Liver (tissue), 9 donors: ENCODE results near the gene VWDE. TPM values are rescaled to one million over a fixed set of nuclear protein-coding genes. Genes with fewer than 3 reads are reported as not detected.

Experiments used
- DNase-seq: peaks from one replicate; pipeline ENCODE4 v3.0.0-alpha.2; 2017; ENCODE audit warnings: low spot score
- H3K27ac ChIP-seq, 2 donors: one replicate each; pipeline ENCODE4 v1.7.0; 2013; ENCODE audit warnings: inconsistent platforms in 2 of 2, low read length in 2 of 2, control low read depth in 1 of 2, low read depth in 1 of 2, mild to moderate bottlenecking in 1 of 2
- H3K27me3 ChIP-seq, 4 donors: one replicate each; pipeline versions ENCODE4 v1.6.1 to v1.7.0; 2013; ENCODE audit warnings: low read length in 3 of 4, inconsistent platforms in 1 of 4, mild to moderate bottlenecking in 1 of 4, moderate library complexity in 1 of 4; ENCODE audit not compliant: control insufficient read depth in 4 of 4, insufficient read depth in 4 of 4
- H3K36me3 ChIP-seq, 4 donors: one replicate each; pipeline versions ENCODE4 v1.6.1 to v1.7.0; 2013; ENCODE audit warnings: low read length in 3 of 4, mild to moderate bottlenecking in 3 of 4, low read depth in 1 of 4, moderate library complexity in 1 of 4; ENCODE audit not compliant: control insufficient read depth in 4 of 4, insufficient read depth in 3 of 4
- H3K4me1 ChIP-seq, 4 donors: one replicate each; pipeline versions ENCODE4 v1.6.1 to v1.7.0; 2013; ENCODE audit warnings: low read length in 3 of 4, mild to moderate bottlenecking in 3 of 4, moderate library complexity in 1 of 4; ENCODE audit not compliant: control insufficient read depth in 4 of 4, insufficient read depth in 4 of 4
- H3K4me3 ChIP-seq, 3 donors: one replicate each; pipeline versions ENCODE4 v1.6.1 to v1.7.0; 2013; ENCODE audit warnings: low read length in 3 of 3, control low read depth in 1 of 3, low read depth in 1 of 3, mild to moderate bottlenecking in 1 of 3
- H3K9ac ChIP-seq, 2 donors: one replicate each; pipeline ENCODE4 v1.7.0; 2013; ENCODE audit warnings: low read length in 2 of 2, mild to moderate bottlenecking in 2 of 2, moderate library complexity in 2 of 2, control low read depth in 1 of 2, low read depth in 1 of 2
- H3K9me3 ChIP-seq, 4 donors: one replicate each; pipeline versions ENCODE4 v1.6.1 to v1.7.0; 2013; ENCODE audit warnings: low read length in 3 of 4; ENCODE audit not compliant: control insufficient read depth in 4 of 4
- EGR1 ChIP-seq, 2 donors: IDR thresholded peaks; 2 replicates each; pipeline ENCODE4 v1.6.1; 2016 to 2018; ENCODE audit warnings: antibody characterized with exemption in 2 of 2, low read depth in 2 of 2
- GABPA ChIP-seq, 2 donors: IDR thresholded peaks in 1 of 2; conservative IDR thresholded peaks in 1 of 2; 2 replicates each; pipeline ENCODE4 v1.6.1; 2016; ENCODE audit warnings: antibody characterized with exemption in 2 of 2, mild to moderate bottlenecking in 1 of 2, moderate library complexity in 1 of 2
- HNF4G ChIP-seq: IDR thresholded peaks from 2 replicates; pipeline ENCODE4 v1.6.1; 2016; ENCODE audit warnings: antibody characterized with exemption
- NR2F2 ChIP-seq: IDR thresholded peaks from 2 replicates; pipeline ENCODE4 v1.6.1; 2016; ENCODE audit warnings: antibody characterized with exemption
- RAD21 ChIP-seq, 2 donors: IDR thresholded peaks; 2 replicates each; pipeline ENCODE4 v1.6.1; 2016; ENCODE audit warnings: antibody characterized with exemption in 2 of 2, mild to moderate bottlenecking in 2 of 2
- RXRA ChIP-seq, 2 donors: IDR thresholded peaks; 2 replicates each; pipeline ENCODE4 v1.6.1; 2017 to 2018; ENCODE audit warnings: antibody characterized with exemption in 2 of 2, mild to moderate bottlenecking in 1 of 2
- SP1 ChIP-seq: IDR thresholded peaks from 2 replicates; pipeline ENCODE4 v1.6.1; 2018; ENCODE audit warnings: antibody characterized with exemption, mild to moderate bottlenecking
- TAF1 ChIP-seq: conservative IDR thresholded peaks from 2 replicates; pipeline ENCODE4 v1.6.1; 2016; ENCODE audit warnings: antibody characterized with exemption, mild to moderate bottlenecking
- WGBS: extraction: QIAGEN DNeasy Blood & Tissue Kit; methylation state at CpG from one replicate; pipeline ENCODE4 v1.1.7; 2013; 5-methylcytosine and 5-hydroxymethylcytosine counted together
- polyA plus RNA-seq, 2 donors: library from polyadenylated mRNA; stranded (reverse) in 1 of 2; unstranded in 1 of 2; fragments of 200-250 nt in 1 of 2; fragments of >200 nt in 1 of 2; fragmentation: Nextera tagmentation in 1 of 2; extraction: Ambion mirVana in 1 of 2; gene quantifications; one replicate each; pipeline versions ENCODE4 v1.2.1 to v1.2.3, GENCODE V29; 2013 to 2015
- total RNA-seq, 2 donors: library from RNA; depleted of rRNA; stranded (reverse); fragments of >200 nt; gene quantifications; one replicate each; pipeline ENCODE4 v1.2.3, GENCODE V29; 2014
- TF ChIP-seq, protein P1 (sequence below): IDR thresholded peaks from 2 replicates; pipeline ENCODE4 v1.6.1; 2016; ENCODE audit warnings: antibody characterized with exemption
- donor health status: healthy.
- donor health status: healthy.
- donor health status: healthy.
- donor health status: healthy.
- donor health status: healthy.

VWDE gene
- total and polyA plus RNA-seq, 4 donors: 0.05 to 0.59 (median 0.12) TPM

GRCh38 chr7:12423355-12423996 is 19.8 kb upstream of the VWDE start:
- no peaks in the 10 kb centered on the region for H3K9me3 ChIP-seq
- no peaks in the 10 kb centered on the region for H3K27me3 ChIP-seq
- H3K4me1 ChIP-seq: no peaks in the 10 kb centered on the region
- H3K36me3 ChIP-seq: no peaks in the 10 kb centered on the region
- WGBS: 63% methylated on average over 8 of the region's 8 CpGs
- no peak overlapping the region for H3K9ac ChIP-seq
- TF ChIP-seq SP1 (no peak), HNF4G (no peak), NR2F2 (no peak), GABPA (IDR thresholded peaks at IDR 0.05 in 1 of 2, conservative IDR thresholded peaks at IDR 0.05 in 1 of 2) (no peak), TAF1 (no peak)
- no peak for DNase-seq
- H3K4me3 ChIP-seq: no peak overlapping the region
- H3K27ac ChIP-seq: no peak overlapping the region

DNA sequence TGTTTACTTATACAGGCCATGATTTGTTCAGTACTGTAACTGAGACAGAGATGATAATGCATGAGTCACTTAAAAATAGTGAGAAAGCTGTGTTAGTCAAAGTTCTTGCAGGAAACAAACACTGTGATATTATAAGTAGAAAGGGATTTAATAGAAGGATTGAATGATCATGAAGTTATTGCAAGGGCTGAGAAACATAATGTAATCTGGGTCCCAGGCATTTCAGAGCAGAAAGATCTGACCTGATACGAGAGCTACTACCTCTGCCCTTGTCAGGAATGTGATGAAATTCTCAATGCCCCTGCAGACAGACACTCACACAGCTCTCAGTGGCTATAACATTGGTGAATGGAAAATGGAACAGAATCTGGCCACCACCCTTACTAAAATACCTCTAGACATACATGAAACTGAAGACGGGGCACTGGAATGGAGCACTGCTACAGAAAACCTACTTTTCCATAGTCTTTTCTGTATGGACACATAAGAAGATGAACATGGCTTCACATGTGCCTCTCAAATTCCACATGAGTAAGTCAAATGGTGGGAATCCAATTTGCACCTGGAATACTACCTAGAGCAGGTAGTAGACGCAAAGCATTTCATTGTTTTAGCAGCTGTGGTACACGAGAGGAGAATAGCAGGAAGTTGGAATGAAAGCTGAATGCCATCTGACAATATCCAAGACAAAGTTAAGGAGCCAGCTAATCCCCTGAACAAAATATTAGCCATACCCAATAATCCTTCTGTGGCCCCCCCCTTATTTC is 19.1 kb upstream of the VWDE start:
- no peak for TF ChIP-seq TAF1
- Histone ChIP-seq H3K27ac (no peak overlapping the region), H3K9me3 (no peaks in the 10 kb centered on the region), H3K27me3 (no peaks in the 10 kb centered on the region), H3K4me3 (no peak overlapping the region), H3K36me3 (no peaks in the 10 kb centered on the region), H3K4me1 (no peaks in the 10 kb centered on the region), H3K9ac (no peak overlapping the region)
- 59% methylated on average over 4 of the region's 4 CpGs for WGBS
- no peak for DNase-seq

- Histone ChIP-seq H3K4me3 (no peak overlapping the region), H3K36me3 (no peaks in the 10 kb centered on the region), H3K27me3 (no peaks in the 10 kb centered on the region), H3K9me3 (no peaks in the 10 kb centered on the region), H3K27ac (no peak overlapping the region), H3K9ac (no peak overlapping the region), H3K4me1 (no peaks in the 10 kb centered on the region)
- DNase-seq: no peak
- TF ChIP-seq RAD21 (IDR thresholded peaks at IDR 0.05): no peak
- TF ChIP-seq EGR1 (IDR thresholded peaks at IDR 0.05; ENCODE audit: low read depth in 2 of 2): no peak
- no peak for TF ChIP-seq RXRA (IDR thresholded peaks at IDR 0.05)
- no peak for TF ChIP-seq GABPA (IDR thresholded peaks at IDR 0.05 in 1 of 2, conservative IDR thresholded peaks at IDR 0.05 in 1 of 2)
- TF ChIP-seq SP1: no peak
- TF ChIP-seq, protein P1, sequence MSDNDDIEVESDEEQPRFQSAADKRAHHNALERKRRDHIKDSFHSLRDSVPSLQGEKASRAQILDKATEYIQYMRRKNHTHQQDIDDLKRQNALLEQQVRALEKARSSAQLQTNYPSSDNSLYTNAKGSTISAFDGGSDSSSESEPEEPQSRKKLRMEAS: no peak
Measured at GRCh38 chr7:12418452-12418851, 14.8 kb upstream of the VWDE start.

DNA sequence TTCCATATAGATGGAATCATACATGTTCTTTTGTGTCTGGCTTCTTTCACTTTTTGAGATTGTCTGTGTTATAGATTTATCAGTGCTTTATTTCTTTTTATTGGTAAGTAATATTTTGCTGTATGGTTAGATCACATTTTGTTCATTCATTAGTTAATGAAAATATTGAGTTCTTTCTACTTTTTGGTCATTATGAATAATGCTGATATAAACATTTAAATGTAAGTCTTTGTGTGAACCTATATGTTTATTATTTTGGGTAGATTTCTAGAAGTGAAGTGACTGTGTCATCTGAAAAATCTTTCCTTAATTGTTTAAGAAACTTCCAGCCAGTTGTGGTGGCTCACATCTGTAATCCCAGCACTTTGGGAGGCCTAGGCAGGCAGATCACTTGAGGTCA is 11.4 kb upstream of the VWDE start:
- Histone ChIP-seq H3K27ac (no peak overlapping the region), H3K4me1 (no peaks in the 10 kb centered on the region), H3K9ac (no peak overlapping the region), H3K36me3 (no peaks in the 10 kb centered on the region), H3K27me3 (no peaks in the 10 kb centered on the region), H3K4me3 (no peak overlapping the region), H3K9me3 (no peaks in the 10 kb centered on the region)
- TF ChIP-seq HNF4G: no peak
- DNase-seq: no peak
